ENCODE measurements around the gene RAPGEF2.

The RAPGEF2 gene

GRCh38 chr4:159197260-159197884 is 94.5 kb downstream of the RAPGEF2 start:
- no peaks in the 10 kb centered on the region for H3K9me2 ChIP-seq (replicated peaks; ENCODE audit: control insufficient read depth, low read length)
- H3K9me3 ChIP-seq (ENCODE audit: control insufficient read depth, insufficient read depth, low read length): no peaks in the 10 kb centered on the region
- no peaks in the 10 kb centered on the region for H3K27me3 ChIP-seq (ENCODE audit: control insufficient read depth, low read length)
- no peak overlapping the region for H3K4me2 ChIP-seq (ENCODE audit: low read length)
- H3K79me2 ChIP-seq (ENCODE audit: control insufficient read depth, low read length): no peaks in the 10 kb centered on the region
- H3K4me1 ChIP-seq (ENCODE audit: control insufficient read depth, low read length): no peaks in the 10 kb centered on the region
- H3F3A ChIP-seq (ENCODE audit: control insufficient read depth, insufficient read depth): no peaks in the 10 kb centered on the region
- no peaks in the 10 kb centered on the region for H3K36me3 ChIP-seq (ENCODE audit: control insufficient read depth, low read length)
- TF ChIP-seq CTCF (IDR thresholded peaks at IDR 0.05; ENCODE audit: low read depth, low read length, poor library complexity, severe bottlenecking) (no peak), EZH2phosphoT487 (IDR thresholded peaks at IDR 0.05; ENCODE audit: borderline replicate concordance, low read length) (no peak)
- peaks cover 3% of the 10 kb centered on the region; the same call in 1 of the 2 replicates for H4K20me1 ChIP-seq (ENCODE audit: control insufficient read depth, insufficient read depth, low read depth, low read length)
- H3K4me3 ChIP-seq (ENCODE audit: low read length): no peak overlapping the region
- H3K27ac ChIP-seq (ENCODE audit: low read depth, low read length): no peak overlapping the region

GRCh38 chr4:159197885-159198269 is 95.0 kb downstream of the RAPGEF2 start:
- Histone ChIP-seq H3K9me2 (replicated peaks; ENCODE audit: control insufficient read depth, low read length) (no peaks in the 10 kb centered on the region), H3K79me2 (ENCODE audit: control insufficient read depth, low read length) (no peaks in the 10 kb centered on the region), H3K9me3 (ENCODE audit: control insufficient read depth, insufficient read depth, low read length) (no peaks in the 10 kb centered on the region), H3F3A (ENCODE audit: control insufficient read depth, insufficient read depth) (no peaks in the 10 kb centered on the region), H3K4me3 (ENCODE audit: low read length) (no peak overlapping the region), H3K4me2 (ENCODE audit: low read length) (no peak overlapping the region), H4K20me1 (ENCODE audit: control insufficient read depth, insufficient read depth, low read depth, low read length) (peaks cover 3% of the 10 kb centered on the region; the same call in 1 of the 2 replicates), H3K27me3 (ENCODE audit: control insufficient read depth, low read length) (no peaks in the 10 kb centered on the region), H3K36me3 (ENCODE audit: control insufficient read depth, low read length) (no peaks in the 10 kb centered on the region), H3K4me1 (ENCODE audit: control insufficient read depth, low read length) (no peaks in the 10 kb centered on the region), H3K27ac (ENCODE audit: low read depth, low read length) (no peak overlapping the region)
- TF ChIP-seq EZH2phosphoT487 (IDR thresholded peaks at IDR 0.05; ENCODE audit: borderline replicate concordance, low read length): no peak
- TF ChIP-seq CTCF (IDR thresholded peaks at IDR 0.05; ENCODE audit: low read depth, low read length, poor library complexity, severe bottlenecking): no peak

- no peaks in the 10 kb centered on the region for H3K36me3 ChIP-seq (ENCODE audit: control insufficient read depth, low read length)
- no peaks in the 10 kb centered on the region for H3K79me2 ChIP-seq (ENCODE audit: control insufficient read depth, low read length)
- 0 out of 2 replicates have a peak, but pooled peaks cover 5% of the 10 kb centered on the region for H3K4me1 ChIP-seq (ENCODE audit: control insufficient read depth, low read length)
- H3F3A ChIP-seq (ENCODE audit: control insufficient read depth, insufficient read depth): no peaks in the 10 kb centered on the region
- H3K9me2 ChIP-seq (replicated peaks; ENCODE audit: control insufficient read depth, low read length): no peaks in the 10 kb centered on the region
- H3K27me3 ChIP-seq (ENCODE audit: control insufficient read depth, low read length): no peaks in the 10 kb centered on the region
- no peak overlapping the region for H3K4me2 ChIP-seq (ENCODE audit: low read length)
- no peak overlapping the region for H3K4me3 ChIP-seq (ENCODE audit: low read length)
- H4K20me1 ChIP-seq (ENCODE audit: control insufficient read depth, insufficient read depth, low read depth, low read length): peaks cover 3% of the 10 kb centered on the region; the same call in 1 of the 2 replicates
- H3K9me3 ChIP-seq (ENCODE audit: control insufficient read depth, insufficient read depth, low read length): no peaks in the 10 kb centered on the region
- no peak for TF ChIP-seq EZH2phosphoT487 (IDR thresholded peaks at IDR 0.05; ENCODE audit: borderline replicate concordance, low read length)
- no peak for TF ChIP-seq CTCF (IDR thresholded peaks at IDR 0.05; ENCODE audit: low read depth, low read length, poor library complexity, severe bottlenecking)
- no peak overlapping the region for H3K27ac ChIP-seq (ENCODE audit: low read depth, low read length)
These were observed 96.9 kb downstream of the RAPGEF2 start for GRCh38 chr4:159199826-159200225.
